Measurements from ENCODE around the gene SIRPA. TPM values are rescaled to one million over a fixed set of nuclear protein-coding genes. Genes with fewer than 3 reads are reported as not detected.

The SIRPA gene
- total and polyA plus RNA-seq, 10 of the 15 experiments (the other 5 are each of a cell fraction or from before 2014, with no cell fraction given): 1.7 to 13.2 (median 5.0) TPM

DNA sequence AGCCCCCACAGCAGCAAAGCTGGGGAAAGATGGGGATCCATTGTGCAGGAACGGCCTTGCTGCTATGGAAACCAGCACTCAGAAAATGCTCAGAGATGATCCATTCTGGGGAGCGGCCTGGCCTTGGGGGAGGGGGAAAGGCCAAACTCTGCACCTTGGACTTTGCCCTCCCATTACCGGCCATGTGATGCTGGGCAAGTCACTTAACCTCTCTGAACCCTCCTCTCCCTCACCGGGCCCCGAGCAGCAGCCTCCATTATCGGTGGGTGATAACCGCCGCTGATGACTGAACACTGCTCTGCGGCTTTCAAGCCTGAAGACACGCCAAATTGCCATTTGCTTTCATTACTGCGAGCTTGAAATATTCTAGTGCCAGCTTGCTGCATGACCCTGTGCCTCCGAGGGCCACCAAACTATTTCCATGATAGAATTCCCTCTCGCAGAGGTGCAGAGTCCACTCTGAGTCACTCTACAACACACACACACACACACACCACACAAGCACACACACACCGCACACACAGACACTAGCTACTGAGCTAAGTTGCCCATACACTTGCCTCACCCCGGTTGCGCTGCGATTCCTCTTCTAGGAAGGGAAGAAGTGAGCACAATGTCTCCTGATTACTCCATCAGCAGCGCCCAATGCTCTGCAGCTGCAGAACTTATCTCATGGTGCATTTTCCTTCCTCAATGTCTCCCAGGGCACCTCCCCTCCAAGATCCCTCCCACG, 20.6 kb upstream of the SIRPA start:
- no peak overlapping the region for H3K27ac ChIP-seq (ENCODE audit: control insufficient read depth, insufficient read depth)
- in situ Hi-C loops (cut with MboI): no loop called here
- peaks cover 21% of the 10 kb centered on the region for H3K4me1 ChIP-seq (ENCODE audit: control insufficient read depth, insufficient read depth, low read length)
- BruUV-seq (replicated peaks): no TSS peak
- no peaks in the 10 kb centered on the region for H3K79me2 ChIP-seq (ENCODE audit: control insufficient read depth, insufficient read depth, low read length)
- CTCF ChIA-PET: interaction anchor here (0.6 to 1.2 kb wide), 2 partner anchors 72 to 98 kb away, joined by 4 to 5 read pairs; no protein-coding TSS in a partner anchor
- H2AFZ ChIP-seq (ENCODE audit: control insufficient read depth, low read depth, low read length): no peak overlapping the region
- TF ChIP-seq RFX5 (IDR thresholded peaks at IDR 0.05; ENCODE audit: low read depth, low read length) (no peak), NR2F1 (conservative IDR thresholded peaks at IDR 0.05) (0 out of 2 replicates have a peak, but pooled peaks have one; percentile 36)
- TF ChIP-seq, protein P1, sequence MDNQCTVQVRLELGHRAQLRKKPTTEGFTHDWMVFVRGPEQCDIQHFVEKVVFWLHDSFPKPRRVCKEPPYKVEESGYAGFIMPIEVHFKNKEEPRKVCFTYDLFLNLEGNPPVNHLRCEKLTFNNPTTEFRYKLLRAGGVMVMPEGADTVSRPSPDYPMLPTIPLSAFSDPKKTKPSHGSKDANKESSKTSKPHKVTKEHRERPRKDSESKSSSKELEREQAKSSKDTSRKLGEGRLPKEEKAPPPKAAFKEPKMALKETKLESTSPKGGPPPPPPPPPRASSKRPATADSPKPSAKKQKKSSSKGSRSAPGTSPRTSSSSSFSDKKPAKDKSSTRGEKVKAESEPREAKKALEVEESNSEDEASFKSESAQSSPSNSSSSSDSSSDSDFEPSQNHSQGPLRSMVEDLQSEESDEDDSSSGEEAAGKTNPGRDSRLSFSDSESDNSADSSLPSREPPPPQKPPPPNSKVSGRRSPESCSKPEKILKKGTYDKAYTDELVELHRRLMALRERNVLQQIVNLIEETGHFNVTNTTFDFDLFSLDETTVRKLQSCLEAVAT (IDR thresholded peaks at IDR 0.05): 0 out of 2 replicates have a peak, but pooled peaks have one; percentile 30
- POLR2A ChIA-PET: no interaction called here
- no peak overlapping the region for H3K4me2 ChIP-seq (ENCODE audit: control insufficient read depth, insufficient read depth)
- no peaks in the 10 kb centered on the region for H3K9me3 ChIP-seq (replicated peaks; ENCODE audit: control insufficient read depth, insufficient read depth, low read length)
- DNase-seq (ENCODE audit: low read depth, low spot score) (no peak), FAIRE-seq (no peak), ATAC-seq (no peak)
- SMC1A ChIA-PET (ENCODE audit: uncharacterized antibody, unreplicated experiment): no interaction called here
- no peaks in the 10 kb centered on the region for H3K27me3 ChIP-seq (replicated peaks in 1 of 2; ENCODE audit: control insufficient read depth in 2 of 2, insufficient read depth in 2 of 2, low read length in 1 of 2)
- RAD21 ChIA-PET (ENCODE audit: unreplicated experiment): no interaction called here
- H4K20me1 ChIP-seq (ENCODE audit: control insufficient read depth, insufficient read depth): no peaks in the 10 kb centered on the region
- no peak overlapping the region for H3K9ac ChIP-seq (ENCODE audit: control insufficient read depth, insufficient read depth, low read length)
- intact Hi-C loops (cut with micrococcal nuclease; ENCODE audit: unreplicated experiment): no loop called here
- 64% methylated on average over 19 of the region's 19 CpGs for WGBS (ENCODE audit: insufficient coverage, insufficient replicate concordance, low lambda C conversion rate, missing lambda C conversion rate)
- no peak overlapping the region for H3K4me3 ChIP-seq
- no peaks in the 10 kb centered on the region for H3K36me3 ChIP-seq (ENCODE audit: control insufficient read depth in 2 of 2, insufficient read depth in 2 of 2, low read length in 1 of 2)

DNA sequence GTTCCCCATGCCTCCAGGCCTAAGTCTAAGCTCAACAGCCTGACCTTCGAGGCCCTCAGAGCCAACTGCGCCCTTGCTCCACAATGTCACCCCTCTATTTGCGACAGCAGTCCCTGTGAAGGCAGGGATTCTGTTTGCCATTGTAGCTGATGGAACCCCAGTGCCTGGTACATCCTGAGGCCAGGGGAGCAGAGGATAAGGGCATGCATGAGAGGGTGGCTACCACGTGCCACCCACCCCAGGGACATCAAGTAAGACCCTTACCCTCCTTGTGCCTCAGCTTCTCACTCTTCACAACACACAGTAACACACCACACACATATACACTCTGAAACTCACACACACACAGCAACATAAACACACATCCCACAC, 20.0 kb upstream of the SIRPA start:
- no peaks in the 10 kb centered on the region for H3K9me3 ChIP-seq (replicated peaks; ENCODE audit: control insufficient read depth, insufficient read depth, low read length)
- DNase-seq (ENCODE audit: low read depth, low spot score) (no peak), ATAC-seq (no peak), FAIRE-seq (no peak)
- no peak overlapping the region for H3K27ac ChIP-seq (ENCODE audit: control insufficient read depth, insufficient read depth)
- H3K4me1 ChIP-seq (ENCODE audit: control insufficient read depth, insufficient read depth, low read length): peaks cover 18% of the 10 kb centered on the region
- RAD21 ChIA-PET (ENCODE audit: unreplicated experiment): no interaction called here
- H3K9ac ChIP-seq (ENCODE audit: control insufficient read depth, insufficient read depth, low read length): no peak overlapping the region
- SMC1A ChIA-PET (ENCODE audit: uncharacterized antibody, unreplicated experiment): no interaction called here
- H2AFZ ChIP-seq (ENCODE audit: control insufficient read depth, low read depth, low read length): no peak overlapping the region
- POLR2A ChIA-PET: interaction anchor here (0.6 kb wide), 1 partner anchor 64 kb away, joined by 3 read pairs; no protein-coding TSS in a partner anchor
- H4K20me1 ChIP-seq (ENCODE audit: control insufficient read depth, insufficient read depth): no peaks in the 10 kb centered on the region
- CTCF ChIA-PET: interaction anchor here (1.2 kb wide), 1 partner anchor 73 kb away, joined by 5 read pairs; no protein-coding TSS in a partner anchor
- intact Hi-C loops (cut with micrococcal nuclease; ENCODE audit: unreplicated experiment): no loop called here
- no peak overlapping the region for H3K4me3 ChIP-seq
- no peak for TF ChIP-seq HCFC1 (IDR thresholded peaks at IDR 0.05; ENCODE audit: low read length)
- no peak for TF ChIP-seq ETV6 (conservative IDR thresholded peaks at IDR 0.05 in 1 of 2, IDR thresholded peaks at IDR 0.05 in 1 of 2; ENCODE audit: borderline replicate concordance in 1 of 2, low read depth in 1 of 2)
- TF ChIP-seq, protein P2, sequence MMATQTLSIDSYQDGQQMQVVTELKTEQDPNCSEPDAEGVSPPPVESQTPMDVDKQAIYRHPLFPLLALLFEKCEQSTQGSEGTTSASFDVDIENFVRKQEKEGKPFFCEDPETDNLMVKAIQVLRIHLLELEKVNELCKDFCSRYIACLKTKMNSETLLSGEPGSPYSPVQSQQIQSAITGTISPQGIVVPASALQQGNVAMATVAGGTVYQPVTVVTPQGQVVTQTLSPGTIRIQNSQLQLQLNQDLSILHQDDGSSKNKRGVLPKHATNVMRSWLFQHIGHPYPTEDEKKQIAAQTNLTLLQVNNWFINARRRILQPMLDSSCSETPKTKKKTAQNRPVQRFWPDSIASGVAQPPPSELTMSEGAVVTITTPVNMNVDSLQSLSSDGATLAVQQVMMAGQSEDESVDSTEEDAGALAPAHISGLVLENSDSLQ (IDR thresholded peaks at IDR 0.05): no peak
- no peak for TF ChIP-seq FOS (IDR thresholded peaks at IDR 0.05; ENCODE audit: borderline replicate concordance, extremely low read depth, insufficient read length)
- no peak for TF ChIP-seq NR2F1 (conservative IDR thresholded peaks at IDR 0.05)
- no peak for TF ChIP-seq CEBPB (IDR thresholded peaks at IDR 0.05; ENCODE audit: borderline replicate concordance in 1 of 2, low read depth in 2 of 2, low read length in 2 of 2)
- TF ChIP-seq BRCA1 (IDR thresholded peaks at IDR 0.05; ENCODE audit: low read depth, low read length): no peak
- TF ChIP-seq, protein P3, sequence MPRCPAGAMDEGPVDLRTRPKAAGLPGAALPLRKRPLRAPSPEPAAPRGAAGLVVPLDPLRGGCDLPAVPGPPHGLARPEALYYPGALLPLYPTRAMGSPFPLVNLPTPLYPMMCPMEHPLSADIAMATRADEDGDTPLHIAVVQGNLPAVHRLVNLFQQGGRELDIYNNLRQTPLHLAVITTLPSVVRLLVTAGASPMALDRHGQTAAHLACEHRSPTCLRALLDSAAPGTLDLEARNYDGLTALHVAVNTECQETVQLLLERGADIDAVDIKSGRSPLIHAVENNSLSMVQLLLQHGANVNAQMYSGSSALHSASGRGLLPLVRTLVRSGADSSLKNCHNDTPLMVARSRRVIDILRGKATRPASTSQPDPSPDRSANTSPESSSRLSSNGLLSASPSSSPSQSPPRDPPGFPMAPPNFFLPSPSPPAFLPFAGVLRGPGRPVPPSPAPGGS (IDR thresholded peaks at IDR 0.05; ENCODE audit: borderline replicate concordance, insufficient read depth, low read depth, low read length, poor library complexity, severe bottlenecking): no peak
- no peaks in the 10 kb centered on the region for H3K27me3 ChIP-seq (replicated peaks in 1 of 2; ENCODE audit: control insufficient read depth in 2 of 2, insufficient read depth in 2 of 2, low read length in 1 of 2)
- no peaks in the 10 kb centered on the region for H3K79me2 ChIP-seq (ENCODE audit: control insufficient read depth, insufficient read depth, low read length)
- in situ Hi-C loops (cut with MboI): no loop called here
- no peaks in the 10 kb centered on the region for H3K36me3 ChIP-seq (ENCODE audit: control insufficient read depth in 2 of 2, insufficient read depth in 2 of 2, low read length in 1 of 2)
- WGBS (ENCODE audit: insufficient coverage, insufficient replicate concordance, low lambda C conversion rate, missing lambda C conversion rate): 35% methylated on average over 4 of the region's 4 CpGs
- H3K4me2 ChIP-seq (ENCODE audit: control insufficient read depth, insufficient read depth): no peak overlapping the region
- BruUV-seq (replicated peaks): no TSS peak

All from GM12878 (cell line).